Kidney (tissue), 14 donors: Measurements from ENCODE around the gene PSMA6. TPM values are rescaled to one million over a fixed set of nuclear protein-coding genes. Genes with fewer than 3 reads are reported as not detected.

ENCODE experiments used
- DNase-seq, 5 donors: peaks; one replicate each; pipeline ENCODE4 v3.0.0-alpha.2; 2013 to 2020
- FAIRE-seq: peaks from 2 replicates; lab custom pipeline; 2012; peaks lifted over from hg19 to GRCh38; lab: Jason Lieb, UNC
- H3K27ac ChIP-seq, 2 donors: one replicate each; pipeline ENCODE4 v1.7.0; 2013; ENCODE audit warnings: low read depth in 2 of 2, low read length in 2 of 2, inconsistent platforms in 1 of 2
- H3K27me3 ChIP-seq: one replicate; pipeline ENCODE4 v1.7.1; 2013; ENCODE audit warnings: low read length, inconsistent platforms; ENCODE audit not compliant: control insufficient read depth, insufficient read depth
- H3K36me3 ChIP-seq, 3 donors: one replicate each; pipeline versions ENCODE4 v1.7.0 to v1.7.1; 2013; ENCODE audit warnings: low read length in 3 of 3, control low read depth in 1 of 3, inconsistent platforms in 1 of 3; ENCODE audit not compliant: insufficient read depth in 3 of 3, control insufficient read depth in 2 of 3
- H3K4me1 ChIP-seq, 3 donors: one replicate each; pipeline versions ENCODE4 v1.7.0 to v1.7.1; 2013; ENCODE audit warnings: low read length in 3 of 3, inconsistent platforms in 1 of 3, low read depth in 1 of 3; ENCODE audit not compliant: control insufficient read depth in 2 of 3, insufficient read depth in 2 of 3
- H3K4me3 ChIP-seq, 3 donors: one replicate each; pipeline versions ENCODE4 v1.7.0 to v1.8.1; 2013; ENCODE audit warnings: low read length in 3 of 3, control low read depth in 1 of 3, inconsistent platforms in 1 of 3
- H3K9ac ChIP-seq, 3 donors: one replicate each; pipeline versions ENCODE4 v1.7.0 to v1.7.1; 2013; ENCODE audit warnings: low read length in 3 of 3, control low read depth in 1 of 3, inconsistent platforms in 1 of 3
- H3K9me3 ChIP-seq, 3 donors: one replicate each; pipeline versions ENCODE4 v1.7.0 to v1.7.1; 2013; ENCODE audit warnings: low read length in 3 of 3, control low read depth in 1 of 3, inconsistent platforms in 1 of 3; ENCODE audit not compliant: control insufficient read depth in 2 of 3, insufficient read depth in 1 of 3
- CTCF ChIP-seq: IDR thresholded peaks from 3 replicates; pipeline ENCODE4 v1.5.1; 2012; ENCODE audit warnings: mild to moderate bottlenecking, moderate library complexity, borderline replicate concordance; ENCODE audit not compliant: insufficient read depth; ENCODE audit errors: extremely low read depth
- intact Hi-C: fragments of 100-400 bp; cut with DNase I; formaldehyde crosslinking; loops from one replicate; pipeline ENCODE4 v1.11.1; 2022
- polyA plus RNA-seq: library from polyadenylated mRNA; stranded (reverse); fragments of 350-450 nt; fragmentation: Illumina TruSeq; extraction: RNeasy Lipid Tissue Mini Kit (QIAGEN cat#74804); gene quantifications from one replicate; pipeline ENCODE4 v1.2.3, GENCODE V29; 2014; ENCODE audit warnings: low read depth, low replicate concordance; ENCODE audit not compliant: insufficient read depth
- total RNA-seq: library from RNA; stranded (reverse); fragmentation: NEBNext Ultra II Directional; extraction: Animal tissue kit (Norgen Biotek cat#: 25700); gene quantifications from one replicate; pipeline ENCODE4 v1.2.1, GENCODE V29; 2021
- donor health status: control.
- donor health status: control.
- donor health status: control.
- donor health status: control.
- donor health status: control.
- donor health status: DM: yes; HTN: yes; CAD: no.
- donor health status: Normal renal cell carcinoma (clear cell type).

Gene PSMA6
- total and polyA plus RNA-seq, 2 donors from 2014 or later: 127 to 174 TPM

DNA sequence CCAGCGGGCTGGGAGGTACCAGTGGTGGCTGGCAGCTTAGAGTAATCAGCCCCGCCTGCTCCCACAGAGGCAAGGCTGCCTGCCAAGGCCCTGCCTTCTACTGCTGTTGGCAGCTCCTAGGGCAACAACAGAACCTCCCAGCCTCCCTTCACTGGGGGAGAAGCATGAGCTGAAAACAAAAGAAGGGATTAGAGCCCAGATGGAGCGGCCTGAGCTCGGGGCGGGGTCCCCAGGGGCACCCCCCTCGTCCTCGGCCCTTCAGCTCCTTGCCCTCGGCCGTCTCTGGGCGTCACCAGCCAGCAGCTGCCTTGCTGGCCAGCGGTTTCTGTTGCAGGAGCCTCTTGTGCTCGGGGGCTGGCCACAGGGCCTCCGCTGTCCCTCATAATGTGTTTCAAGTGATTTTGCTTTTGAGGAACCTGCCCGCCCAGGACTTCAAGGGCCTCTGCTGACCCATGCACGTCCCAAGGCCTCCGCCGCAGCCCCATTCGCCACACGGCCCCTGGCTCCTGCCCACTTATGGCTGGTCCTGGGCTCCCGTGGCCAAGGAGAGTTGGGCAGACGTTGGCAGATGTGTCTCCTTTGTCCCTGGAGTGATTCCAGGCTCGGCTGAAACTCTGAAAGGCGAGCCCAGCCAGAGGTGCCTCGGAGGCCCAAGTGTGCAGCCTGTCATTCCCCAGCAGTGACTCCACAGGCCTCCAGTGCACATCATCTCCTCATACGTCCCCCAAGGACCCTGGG, 49.7 kb downstream of the PSMA6 start:
- H3K9ac ChIP-seq: peak overlapping the region in 2 of 3 donors; percentile 47 to 48
- TF ChIP-seq CTCF: no peak

DNA sequence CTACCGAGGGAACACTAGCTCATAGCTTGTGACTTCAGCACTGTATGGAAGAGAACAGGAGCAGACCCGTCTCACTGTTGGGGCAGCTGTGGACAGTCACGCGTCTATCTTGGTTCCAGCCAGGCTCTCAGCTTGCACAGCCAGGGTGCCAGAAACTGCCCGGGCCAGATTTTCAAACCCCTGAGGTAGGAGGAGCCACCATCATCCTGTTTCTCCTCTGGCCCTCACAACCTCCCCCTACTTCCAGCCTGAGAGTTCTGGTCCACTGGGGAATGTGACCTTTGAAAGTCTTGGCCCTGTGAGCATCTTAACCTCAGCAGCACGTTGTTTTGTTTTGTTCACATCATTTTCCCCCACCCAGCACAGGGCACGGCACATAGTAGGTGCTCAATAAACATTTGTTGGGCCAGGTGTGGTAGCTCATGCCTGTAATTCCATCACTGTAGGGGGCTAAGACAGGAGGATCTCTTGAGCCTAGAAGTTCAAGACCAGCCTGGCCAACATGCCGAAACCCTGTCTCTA, 50.4 kb downstream of the PSMA6 start:
- Histone ChIP-seq H3K36me3 (no peaks in the 10 kb centered on the region), H3K4me1 (peaks cover 2 to 39% (median 37%) of the 10 kb centered on the region in 3 donors), H3K27ac (peak overlapping the region; percentile 94 to 96), H3K9me3 (no peaks in the 10 kb centered on the region), H3K27me3 (no peaks in the 10 kb centered on the region), H3K9ac (peak overlapping the region in 2 of 3 donors; percentile 47 to 48), H3K4me3 (no peak overlapping the region)
- DNase-seq: no peak
- intact Hi-C loops: no loop called here
- TF ChIP-seq CTCF: no peak
- FAIRE-seq: no peak

More for the DNA sequence above, 49.7 kb downstream of the PSMA6 start:
- Histone ChIP-seq H3K36me3 (no peaks in the 10 kb centered on the region), H3K27ac (peak overlapping the region; percentile 94 to 96), H3K27me3 (no peaks in the 10 kb centered on the region), H3K9me3 (no peaks in the 10 kb centered on the region), H3K4me3 (no peak overlapping the region), H3K4me1 (peaks cover 2 to 45% (median 44%) of the 10 kb centered on the region in 3 donors)
- FAIRE-seq (peak; percentile 42), DNase-seq (peak in 3 of 5 donors; percentile 94 to 98 (median 94))
- intact Hi-C loops: no loop called here

GRCh38 chr14:35343702-35344101, 51.5 kb downstream of the PSMA6 start:
- DNase-seq (peak in 4 of 5 donors; percentile 56 to 90 (median 60)), FAIRE-seq (no peak)
- no peaks in the 10 kb centered on the region for H3K36me3 ChIP-seq
- H3K9ac ChIP-seq: no peak overlapping the region
- H3K4me3 ChIP-seq: no peak overlapping the region
- intact Hi-C loops: no loop called here
- peaks cover 2 to 32% (median 30%) of the 10 kb centered on the region in 3 donors for H3K4me1 ChIP-seq
- no peak overlapping the region for H3K27ac ChIP-seq
- TF ChIP-seq CTCF: no peak
- H3K9me3 ChIP-seq: no peaks in the 10 kb centered on the region
- no peaks in the 10 kb centered on the region for H3K27me3 ChIP-seq
